GM19099 (cell line): Measurements from ENCODE around the gene ANKRD24.
A peak's percentile ranks its signal among the peaks of the same experiment; 100 is the strongest.

ENCODE experiments used
- POLR2A ChIP-seq: IDR thresholded peaks from 3 replicates; pipeline ENCODE4 v1.6.1; 2011; ENCODE audit warnings: low read depth; ENCODE audit not compliant: insufficient read length; ENCODE audit errors: extremely low read depth

Gene ANKRD24

DNA sequence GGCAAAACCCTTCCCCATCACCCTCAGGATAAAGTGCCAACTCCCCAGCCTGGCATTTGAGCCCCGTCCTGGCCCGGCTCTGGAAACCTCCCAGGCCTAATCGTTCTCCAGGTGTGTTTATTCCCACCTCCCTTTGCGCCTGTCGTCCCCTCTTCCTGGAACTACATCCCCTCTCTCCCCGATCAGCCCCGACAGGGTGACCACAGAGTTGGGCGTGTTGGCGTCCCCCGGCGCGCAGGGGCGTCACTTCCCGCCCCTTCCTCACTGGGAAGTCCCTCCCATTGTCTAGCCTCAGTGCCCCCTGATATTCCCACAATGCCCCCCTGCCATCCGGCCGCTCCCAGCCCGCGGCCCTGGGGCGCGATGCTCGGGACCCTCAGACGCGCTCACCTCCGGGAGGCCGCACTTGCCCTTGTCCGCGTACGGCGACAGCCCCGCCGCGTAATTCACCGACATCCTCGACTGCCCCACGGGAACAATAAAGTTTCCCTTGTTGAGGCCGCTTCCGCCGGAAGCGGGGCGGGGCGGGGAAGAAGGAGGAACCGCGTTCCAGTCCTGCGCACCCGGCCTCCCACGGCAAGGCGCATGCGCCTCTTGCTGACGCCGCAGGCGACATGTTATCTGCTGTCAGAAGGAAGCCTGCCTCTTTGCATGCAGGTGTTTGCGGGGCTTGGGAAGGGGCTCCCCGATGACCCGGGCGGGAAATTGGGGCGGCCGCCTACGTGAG, at the start of gene ANKRD24, which contains the start of gene SIRT6:
ANKRD24 (plus strand) TSS at position 606 of the 727 bp plus-strand sequence. CDS start 3,737 bp downstream, outside the sequence.
SIRT6 (minus strand) TSS at position 480 of the 727 bp plus-strand sequence; CDS start at position 456, 24 bp downstream.
- peak; percentile 91 for TF ChIP-seq POLR2A

DNA sequence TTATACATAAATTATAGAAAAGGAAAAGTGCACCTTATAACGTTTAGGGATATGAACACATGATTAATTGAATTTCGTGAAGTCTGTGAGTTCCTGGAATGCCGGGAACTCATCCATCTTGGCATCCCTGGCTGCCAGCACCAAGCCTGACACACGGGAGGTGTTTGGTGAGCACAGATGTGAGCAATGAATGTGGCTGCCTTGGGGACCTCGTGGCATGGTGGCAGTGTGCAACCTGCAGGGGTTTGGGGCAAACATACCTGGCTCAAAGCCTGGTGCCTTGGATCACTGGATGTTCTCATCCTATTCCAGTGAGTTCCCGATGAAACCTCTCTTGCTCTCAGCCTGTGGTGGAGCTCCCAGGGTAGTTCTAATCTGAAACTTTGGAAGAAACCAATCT, 48.1 kb upstream of the ANKRD24 start:
- no peak for TF ChIP-seq POLR2A

DNA sequence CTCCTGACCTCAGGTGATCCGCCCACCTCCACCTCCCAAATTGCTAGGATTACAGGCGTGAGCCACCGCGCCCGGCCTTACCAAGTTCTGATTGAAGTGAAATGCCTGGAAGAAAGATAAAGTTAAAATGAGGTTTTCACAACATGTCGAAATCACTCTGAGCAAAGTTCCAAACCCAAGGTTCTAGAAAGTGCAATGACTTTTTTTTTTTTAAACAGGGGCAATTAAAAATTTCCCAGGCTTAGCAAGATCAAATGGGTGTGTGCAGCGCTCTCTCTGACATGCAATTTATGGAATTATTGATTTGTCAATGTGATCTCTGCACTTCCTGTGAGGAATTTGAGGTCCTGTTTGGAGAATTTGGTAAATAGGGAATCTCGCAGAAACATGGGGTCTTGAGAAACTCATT, 45.8 kb upstream of the ANKRD24 start:
- TF ChIP-seq POLR2A: no peak

DNA sequence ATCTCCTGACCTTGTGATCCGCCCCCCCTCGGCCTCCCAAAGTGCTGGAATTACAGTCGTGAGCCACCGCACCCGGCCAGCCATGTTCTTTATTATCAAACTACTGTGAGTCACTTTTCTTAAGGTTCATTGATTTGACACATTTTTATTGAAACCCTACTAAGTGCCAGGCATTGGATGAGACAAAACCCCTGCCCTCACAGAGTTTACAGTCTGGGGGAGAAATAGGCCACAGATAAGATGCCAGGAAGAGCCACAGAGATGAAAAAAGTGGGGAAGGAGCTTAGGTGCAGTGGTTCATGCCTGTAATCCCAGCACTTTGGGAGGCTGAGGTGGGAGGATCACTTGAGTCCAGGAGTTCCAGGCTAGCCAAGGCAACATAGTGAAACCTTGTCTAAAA, 44.0 kb upstream of the ANKRD24 start:
- no peak for TF ChIP-seq POLR2A

DNA sequence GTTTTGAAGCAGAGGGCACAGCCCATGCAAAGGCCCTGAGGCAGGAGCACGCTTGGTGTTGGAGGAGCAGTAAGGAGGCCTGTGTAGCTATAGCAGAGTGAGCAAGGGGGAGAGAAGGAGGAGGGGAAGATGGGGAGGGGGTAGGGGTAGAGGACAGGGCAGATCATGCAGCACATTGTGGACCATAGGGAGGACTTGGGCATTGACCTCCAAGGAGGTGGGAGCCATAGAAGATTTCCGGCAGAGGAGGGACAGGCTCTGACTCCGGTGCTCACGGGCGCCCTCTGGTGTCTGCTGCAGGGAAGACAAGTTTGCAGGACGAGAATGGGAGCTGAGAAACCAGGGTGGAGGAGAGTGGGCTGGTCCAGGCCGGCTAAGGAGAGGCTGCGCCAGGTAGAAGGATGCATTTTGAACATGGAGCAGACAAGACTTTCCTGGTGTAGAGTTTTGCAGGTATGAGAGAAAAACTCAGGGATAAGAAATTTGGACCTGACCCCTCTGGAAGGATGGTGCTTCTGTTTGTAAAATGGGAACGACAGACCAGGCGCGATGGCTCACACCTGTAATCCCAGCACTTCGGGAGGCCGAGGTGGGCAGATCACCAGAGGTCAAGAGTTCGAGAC, 42.8 kb upstream of the ANKRD24 start:
- no peak for TF ChIP-seq POLR2A

DNA sequence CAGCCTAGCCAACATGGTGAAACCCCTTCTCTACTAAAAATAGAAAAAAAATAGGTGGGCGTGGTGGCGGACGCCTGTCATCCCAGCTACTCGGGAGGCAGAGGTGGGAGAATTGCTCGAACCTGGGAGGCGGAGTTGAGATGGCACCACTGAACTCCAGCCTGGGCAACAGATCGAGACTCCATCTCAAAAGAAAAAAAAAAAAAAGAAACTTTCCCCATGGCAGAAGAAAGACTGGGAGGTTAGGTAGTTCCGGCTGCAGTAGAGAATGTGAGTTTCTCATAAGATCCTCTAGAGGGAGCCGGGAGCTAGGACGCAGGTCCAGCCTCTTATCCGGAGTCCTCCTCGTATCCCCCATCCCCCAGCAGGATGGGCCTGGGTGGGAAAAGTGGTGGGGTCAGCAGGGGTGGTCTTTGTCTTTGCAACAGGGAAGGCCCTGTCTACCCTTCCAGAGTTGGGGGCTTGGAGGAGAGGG, 42.2 kb upstream of the ANKRD24 start:
- no peak for TF ChIP-seq POLR2A

DNA sequence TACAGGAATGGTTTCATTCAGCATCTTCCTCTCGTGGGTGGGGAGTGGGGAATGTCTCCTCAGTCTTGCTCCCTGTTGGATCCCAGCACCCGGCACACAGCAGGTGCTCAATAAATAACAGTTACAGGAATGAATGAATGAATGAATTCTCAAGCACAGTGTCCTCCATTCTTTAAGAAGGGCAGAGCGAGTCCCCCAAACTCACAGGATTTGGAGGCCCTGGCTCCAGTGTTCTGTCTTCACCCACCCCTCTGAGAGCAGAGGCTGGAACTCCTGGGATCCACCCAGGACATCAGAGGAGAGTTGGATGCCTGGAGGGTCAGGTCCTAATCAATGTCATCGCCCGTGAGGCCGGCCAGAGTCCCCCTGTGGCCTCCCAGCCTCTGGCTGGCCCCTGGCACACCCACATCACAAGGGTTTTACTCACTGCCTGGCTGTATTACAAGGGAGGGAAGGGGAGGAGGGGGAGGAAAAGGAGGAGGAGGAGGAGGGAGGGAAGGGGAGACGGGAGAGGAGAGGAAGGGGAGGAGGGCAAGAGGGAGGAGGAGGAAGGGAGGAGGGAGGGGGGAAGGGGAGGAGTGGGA, 37.7 kb upstream of the ANKRD24 start:
- no peak for TF ChIP-seq POLR2A

DNA sequence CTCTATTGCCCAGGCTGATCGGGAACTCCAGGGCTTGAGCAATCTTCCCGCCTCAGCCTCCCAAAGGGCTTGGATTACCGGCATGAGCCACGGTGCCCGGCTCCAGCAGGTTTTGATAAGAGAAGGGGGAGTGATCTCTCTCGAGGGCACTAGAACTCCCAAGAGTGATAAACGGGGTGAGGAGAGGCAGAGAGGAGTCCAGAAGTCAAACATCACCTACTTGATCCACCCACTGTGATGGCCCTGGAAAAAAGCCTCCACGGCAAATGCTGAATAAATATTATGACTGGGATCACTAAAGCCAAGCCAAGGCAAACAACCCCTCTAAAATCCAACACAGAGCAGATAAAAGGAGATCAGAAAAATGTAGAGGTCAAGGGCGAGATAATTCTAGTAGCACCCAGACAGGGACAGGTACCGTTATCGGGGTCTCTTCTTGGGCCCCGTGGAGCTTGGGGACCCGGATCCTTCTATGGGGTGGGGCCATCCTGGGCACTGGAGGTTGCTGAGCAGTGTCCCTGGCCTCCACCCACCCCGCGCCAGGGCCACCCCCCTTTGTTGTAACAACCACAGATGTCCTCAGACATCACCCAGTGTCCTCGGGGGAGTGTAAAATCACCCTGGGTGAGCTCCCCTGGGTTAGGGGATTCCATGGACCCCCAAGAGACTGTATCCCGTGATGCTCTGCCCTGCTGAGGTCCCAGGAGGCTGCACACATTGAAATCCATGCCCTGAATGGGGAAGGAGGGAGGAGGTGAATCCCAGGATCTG, 32.8 kb upstream of the ANKRD24 start:
- no peak for TF ChIP-seq POLR2A

DNA sequence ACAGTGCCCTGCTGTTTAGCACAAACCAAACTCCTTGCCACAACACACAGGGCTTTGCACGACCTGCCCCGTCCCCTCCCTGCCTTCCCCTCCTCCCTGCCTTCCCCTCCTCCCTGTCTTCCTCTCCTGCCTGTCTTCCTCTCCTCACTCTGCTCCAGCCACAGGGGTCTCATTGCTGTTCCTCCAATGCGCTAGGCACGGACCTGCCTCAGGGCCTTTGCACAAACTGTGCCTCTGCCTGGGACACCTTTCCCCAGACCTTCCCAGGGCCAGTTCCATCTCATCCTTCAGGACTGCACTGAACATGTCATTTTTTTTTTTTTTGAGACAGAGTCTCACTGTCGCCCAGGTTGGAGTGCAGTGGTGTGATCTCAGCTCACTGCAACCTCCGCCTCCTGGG, 30.9 kb upstream of the ANKRD24 start:
- no peak for TF ChIP-seq POLR2A

DNA sequence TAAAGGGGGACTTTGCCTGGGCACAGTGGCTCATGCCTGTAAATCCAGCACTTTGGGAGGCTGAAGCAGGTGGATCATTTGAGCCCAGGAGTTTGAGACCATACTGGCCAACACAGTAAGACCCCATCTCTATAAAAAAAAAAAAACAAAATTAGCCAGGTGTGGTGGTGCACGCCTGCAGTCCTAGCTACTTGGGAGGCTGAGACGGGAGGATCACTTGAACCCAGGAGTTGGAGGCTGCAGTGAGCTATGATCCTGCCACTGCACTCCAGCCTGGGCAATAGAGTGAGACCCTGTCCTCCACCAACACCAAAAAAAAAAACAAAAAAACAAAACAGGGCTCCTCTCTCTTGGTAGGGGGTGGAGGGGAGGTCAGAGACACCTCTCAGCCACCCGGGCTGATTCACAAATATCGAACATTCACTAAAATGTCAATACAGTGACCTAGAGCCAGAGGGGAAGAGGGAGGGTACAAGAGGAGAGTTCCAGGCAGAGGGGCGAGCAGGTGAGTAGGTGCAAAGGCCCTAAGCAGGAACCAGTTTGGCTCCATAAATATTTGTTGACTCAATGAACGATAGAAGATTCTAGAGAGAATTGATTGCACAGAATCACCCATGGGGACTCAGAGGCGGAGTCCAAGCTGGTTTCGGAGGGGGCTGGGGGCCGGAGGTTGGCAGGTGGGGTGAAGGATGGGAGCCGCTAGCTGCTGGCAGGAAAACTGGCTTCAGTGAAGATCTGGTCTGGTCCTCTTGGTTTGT, 30.1 kb upstream of the ANKRD24 start:
- TF ChIP-seq POLR2A: no peak

DNA sequence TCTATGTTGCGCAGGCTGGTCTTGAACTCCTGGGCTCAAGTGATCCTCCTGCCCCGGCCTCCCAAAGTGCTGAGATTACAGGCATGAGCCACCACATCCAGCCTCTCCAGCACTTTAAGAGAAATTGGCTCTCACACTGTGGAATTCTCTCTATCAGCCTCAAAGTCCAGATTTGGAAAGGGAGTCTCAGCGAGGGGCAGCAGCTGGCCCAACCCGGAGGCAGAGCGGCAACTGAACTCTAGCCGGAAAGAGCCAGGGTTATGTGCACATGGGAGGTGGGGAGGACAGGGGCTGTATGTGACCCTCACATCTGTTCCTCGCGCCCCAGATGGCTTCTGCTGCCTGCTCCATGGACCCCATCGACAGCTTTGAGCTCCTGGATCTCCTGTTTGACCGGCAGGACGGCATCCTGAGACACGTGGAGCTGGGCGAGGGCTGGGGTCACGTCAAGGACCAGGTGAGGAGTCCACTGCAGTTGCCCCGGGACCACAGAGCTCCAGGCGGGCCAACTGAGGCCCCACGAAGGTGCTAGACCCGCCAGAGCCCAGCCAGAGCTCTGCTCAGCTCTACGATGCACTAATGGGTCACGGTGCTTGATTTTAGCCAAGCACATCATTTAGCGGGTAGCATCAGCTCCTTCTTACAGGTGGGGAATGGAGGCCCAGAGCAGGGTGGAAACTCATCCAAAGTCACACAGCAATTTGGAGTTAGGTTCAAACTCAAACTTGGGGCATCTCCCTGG, 27.7 kb upstream of the ANKRD24 start:
- no peak for TF ChIP-seq POLR2A

DNA sequence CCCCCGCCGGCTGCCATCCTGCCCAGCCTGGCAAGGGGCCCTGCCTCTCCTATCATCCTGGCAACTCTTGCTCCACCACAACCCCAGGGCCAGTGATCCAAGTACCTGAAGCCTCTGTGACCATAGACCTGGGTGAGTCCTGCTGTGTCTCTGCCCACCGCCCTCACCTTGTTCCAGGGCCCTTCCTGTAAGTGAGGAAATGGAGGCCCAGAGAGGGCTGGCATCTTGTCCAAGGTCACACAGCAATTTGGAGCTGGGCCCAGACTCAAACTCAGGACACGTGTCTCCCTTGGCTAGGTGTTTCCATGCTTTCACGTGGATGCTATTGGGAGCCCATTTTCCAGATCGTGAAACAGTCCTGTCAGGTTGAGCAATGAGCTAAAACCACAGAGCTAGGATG, 25.3 kb upstream of the ANKRD24 start:
- TF ChIP-seq POLR2A: no peak

DNA sequence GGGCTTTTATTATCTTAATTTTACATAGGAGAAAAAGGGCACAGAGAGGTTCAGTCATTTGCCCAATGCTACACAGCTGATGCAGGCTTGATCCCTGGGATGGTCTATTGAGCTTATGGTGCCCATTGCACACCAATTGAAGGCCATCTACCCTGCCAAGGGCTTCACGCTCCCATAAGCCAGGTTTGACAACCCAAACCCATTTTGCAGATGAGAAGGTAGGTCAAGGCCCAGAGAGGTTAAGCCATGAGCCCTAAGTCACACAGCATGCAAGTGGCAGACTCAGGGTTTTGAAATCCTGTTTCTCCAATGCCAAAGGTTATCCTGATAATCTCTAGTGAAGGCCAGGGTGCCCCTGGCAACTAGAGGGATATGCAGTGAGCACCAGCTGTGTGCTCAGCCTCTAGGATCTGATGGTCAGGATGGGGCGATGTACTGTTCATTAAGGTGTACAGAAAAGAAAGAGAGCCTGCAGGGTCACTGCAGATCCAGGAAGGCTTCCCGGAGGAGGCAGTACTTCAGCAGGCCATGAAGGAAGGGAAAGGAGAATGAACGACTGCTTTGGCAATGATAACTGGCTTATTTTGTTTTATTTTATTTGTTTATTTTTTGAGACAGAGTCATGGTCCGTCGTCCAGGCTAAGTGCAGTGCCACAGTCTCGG, 20.9 kb upstream of the ANKRD24 start:
- no peak for TF ChIP-seq POLR2A
